Endothelial cell of umbilical vein (primary cell): Measurements from ENCODE around the gene DDR2. TPM values are rescaled to one million over a fixed set of nuclear protein-coding genes. Genes with fewer than 3 reads are reported as not detected.

Experiments used
- BruUV-seq: library from RNA; stranded (reverse); fragments of 400-500 nt; replicated peaks from 2 replicates; lab custom pipeline; 2021; lab: Mats Ljungman, UMichigan
- CTCF ChIA-PET: fragments of 300-600, 350-600 bp; sonication (Branson Sonifier 250); formaldehyde crosslinking; loops from one replicate; lab custom pipeline; 2021; ENCODE audit warnings: antibody characterized with exemption, inconsistent platforms; lab: Charles Lee
- POLR2A ChIA-PET: fragments of 300-600, 350-600 bp; sonication (Branson Sonifier 250); formaldehyde crosslinking; loops from one replicate; lab custom pipeline; 2021; ENCODE audit warnings: antibody characterized with exemption, inconsistent platforms; lab: Charles Lee
- DNase-seq: peaks from one replicate; pipeline ENCODE4 v3.0.0-alpha.2; 2011; ENCODE audit warnings: low read depth, low spot score
- FAIRE-seq: peaks from 2 replicates; lab custom pipeline; 2011; peaks lifted over from hg19 to GRCh38; lab: Jason Lieb, UNC
- H2AFZ ChIP-seq: 2 replicates; pipeline ENCODE4 v1.6.0; 2012; ENCODE audit warnings: low read depth, low read length, control low read depth, inconsistent platforms
- H3K27ac ChIP-seq: 2 replicates; pipeline ENCODE4 v1.5.1; 2011; ENCODE audit warnings: low read depth, mild to moderate bottlenecking, control low read depth, low read length, moderate library complexity; ENCODE audit not compliant: insufficient read depth
- H3K27me3 ChIP-seq, 2 experiments: 2 replicates each; pipeline versions ENCODE4 v1.6.0 to v1.6.1; 2011; ENCODE audit warnings: low read length in 2 of 2, mixed read lengths in 1 of 2; ENCODE audit not compliant: control insufficient read depth in 2 of 2, insufficient read depth in 2 of 2
- H3K36me3 ChIP-seq, 2 experiments: 2 replicates in 1 of 2; 3 replicates in 1 of 2; pipeline ENCODE4 v1.5.1; 2011; ENCODE audit warnings: low read length in 2 of 2, mild to moderate bottlenecking in 1 of 2, moderate library complexity in 1 of 2; ENCODE audit not compliant: control insufficient read depth in 2 of 2, insufficient read depth in 2 of 2; ENCODE audit errors: extremely low read depth in 1 of 2
- H3K4me1 ChIP-seq: 3 replicates; pipeline ENCODE4 v1.5.1; 2011; ENCODE audit warnings: mild to moderate bottlenecking, low read length; ENCODE audit not compliant: control insufficient read depth, insufficient read depth; ENCODE audit errors: extremely low read depth
- H3K4me2 ChIP-seq: 2 replicates; pipeline ENCODE4 v1.6.1; 2011; ENCODE audit warnings: low read length, control low read depth, mixed read lengths; ENCODE audit not compliant: insufficient read depth
- H3K4me3 ChIP-seq, 3 experiments: fragments of 200-600 bp in 1 of 3; sonication (generic), shearing (Covaris generic) in 1 of 3; replicated peaks in 1 of 3; 2 replicates each; pipeline ENCODE4 v1.5.1; 2011 to 2016; ENCODE audit warnings: control low read depth in 3 of 3, low read length in 3 of 3, mild to moderate bottlenecking in 2 of 3, inconsistent platforms in 1 of 3, low read depth in 1 of 3, moderate library complexity in 1 of 3; ENCODE audit not compliant: insufficient read depth in 1 of 3
- H3K79me2 ChIP-seq: 2 replicates; pipeline ENCODE4 v1.6.0; 2012; ENCODE audit warnings: low read length, inconsistent platforms; ENCODE audit not compliant: control insufficient read depth, insufficient read depth
- H3K9ac ChIP-seq: replicated peaks from 2 replicates; pipeline ENCODE3; 2011; ENCODE audit warnings: low read length, control low read depth; ENCODE audit not compliant: insufficient read depth; ENCODE audit errors: extremely low read depth
- H3K9me1 ChIP-seq: replicated peaks from 3 replicates; pipeline ENCODE4 v1.6.0; 2011; ENCODE audit warnings: mild to moderate bottlenecking, low read length; ENCODE audit not compliant: control insufficient read depth, insufficient read depth; ENCODE audit errors: extremely low read depth
- H3K9me3 ChIP-seq: replicated peaks from 2 replicates; pipeline ENCODE4 v1.5.1; 2012; ENCODE audit warnings: low read length, inconsistent platforms; ENCODE audit not compliant: control insufficient read depth, insufficient read depth
- H4K20me1 ChIP-seq: replicated peaks from 2 replicates; pipeline ENCODE3; 2011; ENCODE audit warnings: mild to moderate bottlenecking, low read length; ENCODE audit not compliant: control insufficient read depth, insufficient read depth; ENCODE audit errors: extremely low read depth
- CTCF ChIP-seq, 2 donors: IDR thresholded peaks; 1 replicate in 1 of 2; 2 replicates in 1 of 2; pipeline ENCODE4 v1.5.1; 2011; ENCODE audit warnings: low read length in 2 of 2, mild to moderate bottlenecking in 2 of 2, moderate library complexity in 2 of 2, control low read depth in 1 of 2, inconsistent platforms in 1 of 2, low read depth in 1 of 2; ENCODE audit not compliant: insufficient read depth in 1 of 2; ENCODE audit errors: extremely low read depth in 1 of 2
- EZH2 ChIP-seq: IDR thresholded peaks from 2 replicates; pipeline ENCODE4 v1.6.1; 2012; ENCODE audit warnings: borderline replicate concordance, low read depth, mild to moderate bottlenecking, moderate library complexity, low read length, inconsistent platforms; ENCODE audit not compliant: severe bottlenecking
- MAX ChIP-seq: IDR thresholded peaks from 2 replicates; pipeline ENCODE4 v1.6.1; 2011; ENCODE audit not compliant: insufficient read depth, insufficient read length
- POLR2A ChIP-seq: IDR thresholded peaks from 2 replicates; pipeline ENCODE4 v1.6.1; 2012; ENCODE audit warnings: low read depth, mild to moderate bottlenecking, control low read depth, low read length
- POLR2AphosphoS5 ChIP-seq: IDR thresholded peaks from 2 replicates; pipeline ENCODE4 v1.6.1; 2012; ENCODE audit warnings: low read depth, mild to moderate bottlenecking, control low read depth, low read length, moderate library complexity; ENCODE audit not compliant: insufficient read depth
- dilution Hi-C: fragments of 300-500 bp; cut with MboI; formaldehyde crosslinking; loops from one replicate; pipeline ENCODE4 v1.15.0; 2019; ENCODE audit warnings: low sequenced_read_pairs; ENCODE audit not compliant: extremely low pct_ligation_motif_present
- intact Hi-C: fragments of 100-400 bp; cut with micrococcal nuclease; formaldehyde crosslinking; loops from one replicate; pipeline ENCODE4 v1.10.0; 2022
- polyA plus RNA-seq, 4 experiments: library from polyadenylated mRNA; depleted of rRNA in 3 of 4; stranded (reverse) in 3 of 4; unstranded in 1 of 4; fragments of >200 nt; gene quantifications; 2 replicates each; pipeline versions ENCODE4 v1.2.1 to v1.2.3, GENCODE V29; 2011 to 2012; ENCODE audit warnings: missing spikeins in 1 of 4
- total RNA-seq: library from RNA; stranded (reverse); gene quantifications from 2 replicates; pipeline ENCODE4 v1.2.3, GENCODE V29; 2021

The DDR2 gene
- total and polyA plus RNA-seq, 2 donors (not counting 3 experiments of a cell fraction or from before 2014, with no cell fraction given), result 27.8 to 30.8 TPM

DNA sequence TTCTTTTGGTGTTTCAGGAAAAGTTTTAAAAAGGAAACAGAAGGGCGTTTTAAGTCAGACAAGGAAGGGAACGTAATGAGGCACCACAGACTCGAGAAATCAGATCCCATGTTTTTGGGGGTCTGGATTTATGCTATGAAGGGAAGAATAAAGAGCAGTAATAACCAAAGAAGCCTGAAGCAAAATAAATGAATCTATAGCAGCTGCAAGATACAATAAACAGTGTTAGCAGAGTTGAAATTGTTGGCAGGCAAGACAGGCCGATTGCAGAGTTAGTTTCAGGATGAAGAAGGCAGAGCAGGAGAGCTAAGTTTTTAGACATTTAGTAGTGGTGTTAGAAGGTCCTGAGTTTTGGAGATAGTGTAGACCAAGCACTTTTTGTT, 425 bp downstream of the DDR2 start:
- Histone ChIP-seq H3K79me2 (peaks cover 44% of the 10 kb centered on the region), H3K4me3 (peak overlapping the region; percentile 51 to 94 (median 81)), H3K36me3 (no peaks in the 10 kb centered on the region), H3K27ac (peak overlapping the region; percentile 69), H3K4me2 (peak overlapping the region; percentile 94), H3K9me3 (no peaks in the 10 kb centered on the region), H4K20me1 (no peaks in the 10 kb centered on the region), H3K9me1 (no peaks in the 10 kb centered on the region), H3K9ac (peak overlapping the region; percentile 82), H3K4me1 (peaks cover 58% of the 10 kb centered on the region), H2AFZ (peak overlapping the region; percentile 70), H3K27me3 (no peaks in the 10 kb centered on the region)
- DNase-seq (peak; percentile 73), FAIRE-seq (peak; percentile 68)
- dilution Hi-C loops (no loop called here), intact Hi-C loops (loop anchor here (1.0 to 2.0 kb wide), 2 partner anchors 39 to 58 kb away; no protein-coding TSS in a partner anchor)
- TSS peak; percentile 70 for BruUV-seq
- TF ChIP-seq POLR2AphosphoS5, result no peak
- TF ChIP-seq EZH2, result no peak
- CTCF ChIA-PET, result interaction anchor here (0.8 to 5.2 kb wide), 15 partner anchors 9 to 684 kb away, joined by 3 to 41 read pairs (median 5); no protein-coding TSS in a partner anchor
- POLR2A ChIA-PET, result interaction anchor here (0.6 to 1.1 kb wide), 3 partner anchors 58 to 238 kb away, joined by 3 to 4 read pairs (median 3); no protein-coding TSS in a partner anchor

DNA sequence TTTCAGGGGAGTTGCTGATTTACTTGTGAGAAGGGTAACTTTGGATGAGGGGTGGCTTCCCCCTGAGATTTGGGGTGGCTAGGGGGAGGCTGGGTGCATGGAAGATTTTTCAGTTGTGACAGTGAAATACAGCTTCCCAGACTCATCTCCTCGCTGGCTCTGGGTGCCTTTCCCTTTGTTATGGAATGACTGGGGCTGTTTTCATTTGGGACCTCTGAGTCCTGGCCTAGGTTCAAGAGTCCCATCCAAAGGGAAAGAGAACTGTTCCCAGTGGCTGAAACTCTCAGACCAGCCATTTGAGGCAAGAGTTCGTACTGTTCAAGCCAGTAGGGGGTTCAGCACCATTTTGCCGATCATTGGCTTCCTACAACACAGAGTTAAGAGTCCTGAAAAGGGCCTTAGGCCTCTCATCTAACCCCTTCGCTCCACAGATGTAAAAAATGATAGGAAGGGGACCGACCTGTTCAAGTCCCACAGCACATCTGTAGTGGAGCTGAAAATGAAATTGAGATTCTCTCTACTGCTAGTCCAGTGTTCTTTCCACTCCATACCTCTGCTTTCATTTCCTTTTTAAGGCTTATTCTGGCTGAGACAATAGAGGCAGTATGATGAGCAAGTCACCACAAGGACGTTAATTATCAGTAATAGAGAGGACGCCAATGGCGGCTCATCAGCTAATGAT, 958 bp downstream of the DDR2 start:
- peaks cover 58% of the 10 kb centered on the region for H3K4me1 ChIP-seq
- H4K20me1 ChIP-seq, result no peaks in the 10 kb centered on the region
- no peaks in the 10 kb centered on the region for H3K27me3 ChIP-seq
- H2AFZ ChIP-seq, result peak overlapping the region; percentile 70
- dilution Hi-C loops (no loop called here), intact Hi-C loops (loop anchor here (1.0 to 2.0 kb wide), 2 partner anchors 38 to 58 kb away; no protein-coding TSS in a partner anchor)
- DNase-seq (peak; percentile 75), FAIRE-seq (no peak)
- BruUV-seq, result no TSS peak
- peak; percentile 25 for TF ChIP-seq POLR2A
- peak in 1 of 2 donors; percentile 36 for TF ChIP-seq CTCF (IDR thresholded peaks at IDR 0.05; ENCODE audit: extremely low read depth in 1 of 2, insufficient read depth in 1 of 2, low read depth in 1 of 2, low read length in 2 of 2)
- TF ChIP-seq MAX, result no peak
- no peaks in the 10 kb centered on the region for H3K9me3 ChIP-seq
- peak overlapping the region; percentile 82 for H3K9ac ChIP-seq
- peak overlapping the region; percentile 94 for H3K4me2 ChIP-seq
- POLR2A ChIA-PET, result interaction anchor here (0.6 to 0.9 kb wide), 2 partner anchors 63 to 239 kb away, joined by 3 to 4 read pairs; no protein-coding TSS in a partner anchor
- no peaks in the 10 kb centered on the region for H3K36me3 ChIP-seq
- H3K79me2 ChIP-seq, result peaks cover 46% of the 10 kb centered on the region
- CTCF ChIA-PET, result interaction anchor here (0.8 to 5.2 kb wide), 13 partner anchors 9 to 167 kb away, joined by 3 to 41 read pairs (median 5); no protein-coding TSS in a partner anchor
- no peaks in the 10 kb centered on the region for H3K9me1 ChIP-seq
- peak overlapping the region; percentile 69 for H3K27ac ChIP-seq
- peak overlapping the region; percentile 51 to 94 (median 81) for H3K4me3 ChIP-seq
